Esophagus muscularis mucosa (tissue), 4 donors: ENCODE results near the gene ASTL. TPM values are rescaled to one million over a fixed set of nuclear protein-coding genes. Genes with fewer than 3 reads are reported as not detected.

Experiments
- DNase-seq: peaks from one replicate; pipeline ENCODE4 v3.0.0-alpha.2; 2017; ENCODE audit errors: extremely low spot score
- H3K27ac ChIP-seq, 4 donors: fragments of 200-600 bp; sonication (generic); replicated peaks in 1 of 4; 1 replicate in 3 of 4; 2 replicates in 1 of 4; pipeline ENCODE4 v1.5.1; 2016 to 2019; ENCODE audit warnings: mild to moderate bottlenecking in 1 of 4
- H3K27me3 ChIP-seq, 4 donors: fragments of 200-600 bp; sonication (generic); one replicate each; pipeline versions ENCODE4 v1.5.1 to v1.6.0; 2016 to 2019
- H3K36me3 ChIP-seq, 4 donors: fragments of 200-600 bp; sonication (generic); one replicate each; pipeline ENCODE4 v1.5.1; 2016 to 2019
- H3K4me1 ChIP-seq, 4 donors: fragments of 200-600 bp; sonication (generic); one replicate each; pipeline ENCODE4 v1.5.1; 2016 to 2019
- H3K4me3 ChIP-seq, 4 donors: fragments of 200-600 bp; sonication (generic); 1 replicate in 2 of 4; 2 replicates in 2 of 4; pipeline ENCODE4 v1.5.1; 2016 to 2019; ENCODE audit warnings: mild to moderate bottlenecking in 4 of 4, moderate library complexity in 1 of 4
- H3K9me3 ChIP-seq, 4 donors: fragments of 200-600 bp; sonication (generic); 1 replicate in 3 of 4; 2 replicates in 1 of 4; pipeline ENCODE4 v1.5.1; 2016 to 2019
- EP300 ChIP-seq: sonication (generic); formaldehyde crosslinking; IDR thresholded peaks from one replicate; pipeline ENCODE4 v1.6.1; 2017; ENCODE audit warnings: antibody characterized with exemption
- POLR2A ChIP-seq: fragments of 450-650 bp; IDR thresholded peaks from one replicate; pipeline ENCODE4 v1.6.1; 2017; ENCODE audit warnings: antibody characterized with exemption, moderate library complexity, mild to moderate bottlenecking, low read depth
- POLR2AphosphoS5 ChIP-seq, 2 donors: sonication (generic); formaldehyde crosslinking; IDR thresholded peaks; one replicate each; pipeline ENCODE4 v1.6.1; 2017; ENCODE audit warnings: antibody characterized with exemption in 2 of 2
- WGBS: methylation state at CpG from one replicate; pipeline ENCODE4 v1.1.5; 2018; 5-methylcytosine and 5-hydroxymethylcytosine counted together
- intact Hi-C: fragments of 100-400 bp; cut with DNase I; formaldehyde crosslinking; loops from one replicate; pipeline ENCODE4 v1.15.1; 2023
- total RNA-seq, 4 donors: library from RNA; depleted of rRNA; stranded (reverse); fragments of >200 nt; gene quantifications; one replicate each; pipeline versions ENCODE4 v1.1.0 to v1.2.1, GENCODE V29; 2016
- TF ChIP-seq, protein P1 (sequence below), 3 experiments: fragments of 200-600 bp in 2 of 3; fragments of 450-650 bp in 1 of 3; sonication (generic) in 2 of 3; IDR thresholded peaks; one replicate each; pipeline ENCODE4 v1.5.1; 2017 to 2019; ENCODE audit warnings: antibody characterized with exemption in 3 of 3, mild to moderate bottlenecking in 2 of 3, moderate library complexity in 1 of 3

ASTL gene
- total RNA-seq, 4 donors from 2014 or later = not detected

DNA sequence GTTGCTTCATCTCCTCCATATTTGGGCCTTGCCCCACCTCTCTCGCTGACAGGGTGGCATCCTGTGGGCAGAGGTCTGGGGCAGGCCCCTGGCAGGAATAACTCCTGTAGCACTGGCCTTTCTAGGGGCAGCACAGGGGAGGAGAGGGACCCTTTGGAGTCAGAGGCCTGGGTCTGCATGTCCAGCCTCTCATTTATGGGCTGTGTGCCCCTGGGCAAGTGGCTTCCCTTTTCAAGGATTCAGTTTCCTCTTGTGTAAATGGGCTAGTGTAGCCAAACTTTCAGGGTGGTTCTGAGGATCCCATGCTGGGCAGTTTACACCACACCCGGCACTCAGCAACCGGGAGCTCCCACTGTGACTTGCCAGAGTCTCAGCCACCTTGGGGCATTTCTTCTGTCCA is 45.4 kb downstream of the ASTL start:
- intact Hi-C loops = no loop called here
- H3K27me3 ChIP-seq = peaks cover 0 to 19% (median 0%) of the 10 kb centered on the region in 4 donors
- peak; percentile 81 for DNase-seq
- H3K27ac ChIP-seq = no peak overlapping the region
- H3K9me3 ChIP-seq = no peaks in the 10 kb centered on the region
- no peaks in the 10 kb centered on the region for H3K36me3 ChIP-seq
- H3K4me1 ChIP-seq = peaks cover 0 to 10% (median under 1%) of the 10 kb centered on the region in 4 donors
- WGBS = 95% methylated on average over 3 of the region's 3 CpGs
- TF ChIP-seq EP300 = no peak
- TF ChIP-seq, protein P1, sequence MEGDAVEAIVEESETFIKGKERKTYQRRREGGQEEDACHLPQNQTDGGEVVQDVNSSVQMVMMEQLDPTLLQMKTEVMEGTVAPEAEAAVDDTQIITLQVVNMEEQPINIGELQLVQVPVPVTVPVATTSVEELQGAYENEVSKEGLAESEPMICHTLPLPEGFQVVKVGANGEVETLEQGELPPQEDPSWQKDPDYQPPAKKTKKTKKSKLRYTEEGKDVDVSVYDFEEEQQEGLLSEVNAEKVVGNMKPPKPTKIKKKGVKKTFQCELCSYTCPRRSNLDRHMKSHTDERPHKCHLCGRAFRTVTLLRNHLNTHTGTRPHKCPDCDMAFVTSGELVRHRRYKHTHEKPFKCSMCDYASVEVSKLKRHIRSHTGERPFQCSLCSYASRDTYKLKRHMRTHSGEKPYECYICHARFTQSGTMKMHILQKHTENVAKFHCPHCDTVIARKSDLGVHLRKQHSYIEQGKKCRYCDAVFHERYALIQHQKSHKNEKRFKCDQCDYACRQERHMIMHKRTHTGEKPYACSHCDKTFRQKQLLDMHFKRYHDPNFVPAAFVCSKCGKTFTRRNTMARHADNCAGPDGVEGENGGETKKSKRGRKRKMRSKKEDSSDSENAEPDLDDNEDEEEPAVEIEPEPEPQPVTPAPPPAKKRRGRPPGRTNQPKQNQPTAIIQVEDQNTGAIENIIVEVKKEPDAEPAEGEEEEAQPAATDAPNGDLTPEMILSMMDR (IDR thresholded peaks at IDR 0.05) = no peak
- TF ChIP-seq POLR2A = no peak
- no peak for TF ChIP-seq POLR2AphosphoS5 (IDR thresholded peaks at IDR 0.05)
- H3K4me3 ChIP-seq = no peak overlapping the region

DNA sequence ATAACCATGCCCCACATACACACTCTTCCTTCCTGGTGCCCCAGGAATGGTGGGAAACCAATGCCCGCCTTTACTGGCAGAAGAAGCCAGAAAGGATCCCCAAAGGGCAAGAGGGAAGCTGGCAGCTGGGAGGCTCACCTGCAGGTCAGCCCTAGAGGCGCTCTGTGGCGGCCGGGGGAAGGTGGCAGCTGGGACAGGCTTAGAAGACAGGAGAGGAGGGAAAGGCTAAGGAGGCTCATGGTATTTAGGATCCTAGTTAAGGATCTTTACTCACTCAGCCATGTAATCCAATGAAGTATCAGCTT is 45.8 kb downstream of the ASTL start:
- 98% methylated on average over 4 of the region's 4 CpGs for WGBS
- no peak overlapping the region for H3K4me3 ChIP-seq
- no peaks in the 10 kb centered on the region for H3K9me3 ChIP-seq
- H3K4me1 ChIP-seq = peaks cover 0 to 9% (median 0%) of the 10 kb centered on the region in 4 donors
- peaks cover 0 to 19% (median 0%) of the 10 kb centered on the region in 4 donors for H3K27me3 ChIP-seq
- no peak overlapping the region for H3K27ac ChIP-seq
- no peaks in the 10 kb centered on the region for H3K36me3 ChIP-seq
- intact Hi-C loops = no loop called here
- DNase-seq = peak; percentile 34
- TF ChIP-seq, protein P1 (IDR thresholded peaks at IDR 0.05) = no peak
- no peak for TF ChIP-seq EP300
- no peak for TF ChIP-seq POLR2A
- TF ChIP-seq POLR2AphosphoS5 (IDR thresholded peaks at IDR 0.05) = no peak

DNA sequence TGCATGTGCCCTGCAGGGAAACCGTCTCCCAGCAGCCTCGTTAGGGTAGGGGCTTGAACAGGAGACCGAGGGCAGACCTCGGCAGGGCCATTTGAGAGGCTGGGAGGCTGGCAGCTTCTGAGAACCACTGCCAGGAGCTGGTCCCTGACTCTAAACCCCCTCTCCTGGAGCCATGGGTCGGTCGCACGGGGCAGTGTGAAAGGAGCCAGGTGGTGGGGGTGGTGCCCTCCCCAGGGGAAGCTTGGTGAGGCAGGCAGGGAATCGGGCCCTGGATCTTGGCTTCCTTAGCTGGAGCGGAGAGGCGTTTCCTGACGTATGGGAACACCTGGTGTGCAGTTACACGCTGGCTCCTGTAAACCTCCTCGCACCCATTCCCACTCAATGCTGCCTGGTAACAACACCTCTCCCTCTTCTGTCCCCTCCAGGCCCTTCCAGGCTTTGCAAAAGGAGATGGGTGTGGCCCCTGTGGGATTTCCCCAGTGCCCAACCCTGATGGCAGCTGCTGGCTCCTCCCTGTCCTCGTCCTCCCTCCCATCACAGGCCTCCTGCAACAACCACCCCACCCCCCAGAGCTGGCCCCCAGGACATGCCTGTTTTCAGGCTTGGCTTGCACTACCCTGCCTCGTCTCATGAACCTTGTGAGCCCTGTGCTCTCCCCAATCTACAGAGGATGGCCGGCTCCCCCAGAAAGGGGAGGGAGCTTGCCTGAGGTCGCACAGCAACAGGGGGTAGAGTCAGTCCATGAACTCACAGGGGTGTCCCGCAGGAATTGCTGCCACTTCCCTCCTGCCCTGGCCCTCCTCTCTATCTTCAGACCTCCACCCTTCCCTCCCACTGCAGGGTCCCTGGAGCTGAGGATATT is 46.4 kb downstream of the ASTL start:
- Histone ChIP-seq H3K27me3 (peaks cover 0 to 19% (median 0%) of the 10 kb centered on the region in 4 donors), H3K4me1 (peaks cover 0 to 9% (median 0%) of the 10 kb centered on the region in 4 donors), H3K9me3 (no peaks in the 10 kb centered on the region), H3K36me3 (no peaks in the 10 kb centered on the region), H3K27ac (no peak overlapping the region), H3K4me3 (no peak overlapping the region)
- intact Hi-C loops = no loop called here
- TF ChIP-seq POLR2AphosphoS5 (IDR thresholded peaks at IDR 0.05) (no peak), EP300 (no peak), POLR2A (no peak)
- TF ChIP-seq, protein P1 (IDR thresholded peaks at IDR 0.05) = no peak
- WGBS = 70% methylated on average over 7 of the region's 18 CpGs
- DNase-seq = peak; percentile 60

DNA sequence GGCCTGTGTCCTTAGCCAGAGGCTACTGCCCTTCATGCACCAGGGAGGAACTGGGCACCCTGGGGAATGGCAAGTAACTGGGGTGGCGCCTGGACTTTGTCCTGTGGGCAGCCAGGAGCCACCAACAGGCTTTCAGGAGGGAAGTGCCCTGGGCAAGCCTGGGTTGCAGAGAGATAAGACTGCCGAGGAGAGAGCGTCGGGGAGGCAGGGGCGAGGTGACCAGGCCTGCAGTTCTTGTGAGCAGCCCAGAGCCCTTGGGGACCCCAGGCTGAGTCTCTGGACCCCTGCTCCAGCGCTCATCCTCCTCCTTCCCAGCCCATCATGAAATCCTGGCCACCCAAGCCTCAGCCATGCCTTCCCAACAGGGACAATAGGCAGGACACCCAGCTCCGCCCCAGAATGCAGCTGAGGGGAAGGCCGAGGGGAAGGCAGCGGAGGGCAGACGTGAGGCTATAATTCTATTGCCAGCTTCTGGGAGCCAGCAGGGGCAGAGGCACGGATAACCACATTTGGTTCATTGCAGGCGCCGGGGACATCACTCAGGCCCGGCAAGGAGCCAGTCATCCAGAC is 47.1 kb downstream of the ASTL start:
- no peak overlapping the region for H3K4me3 ChIP-seq
- TF ChIP-seq POLR2A = no peak
- TF ChIP-seq, protein P1 (IDR thresholded peaks at IDR 0.05) = no peak
- no peak for TF ChIP-seq EP300
- no peak for TF ChIP-seq POLR2AphosphoS5 (IDR thresholded peaks at IDR 0.05)
- H3K9me3 ChIP-seq = no peaks in the 10 kb centered on the region
- peaks cover 0 to 19% (median 0%) of the 10 kb centered on the region in 4 donors for H3K27me3 ChIP-seq
- intact Hi-C loops = no loop called here
- no peak for DNase-seq
- no peak overlapping the region for H3K27ac ChIP-seq
- H3K4me1 ChIP-seq = peaks cover 0 to 9% (median 0%) of the 10 kb centered on the region in 4 donors
- H3K36me3 ChIP-seq = no peaks in the 10 kb centered on the region
- WGBS = 89% methylated on average over 11 of the region's 14 CpGs
